Lower leg skin (tissue), 3 donors: ENCODE results near the gene GRAMD2A.

Source experiments
- POLR2A ChIP-seq, 2 donors: fragments of 450-650 bp; IDR thresholded peaks; one replicate each; pipeline ENCODE4 v1.6.1; 2016 to 2017; ENCODE audit warnings: antibody characterized with exemption in 2 of 2, mild to moderate bottlenecking in 1 of 2, moderate library complexity in 1 of 2
- TF ChIP-seq, protein P1 (sequence below), 3 donors: fragments of 450-650 bp; IDR thresholded peaks; one replicate each; pipeline ENCODE4 v1.5.1; 2016; ENCODE audit warnings: antibody characterized with exemption in 3 of 3, mild to moderate bottlenecking in 3 of 3, moderate library complexity in 2 of 3

DNA sequence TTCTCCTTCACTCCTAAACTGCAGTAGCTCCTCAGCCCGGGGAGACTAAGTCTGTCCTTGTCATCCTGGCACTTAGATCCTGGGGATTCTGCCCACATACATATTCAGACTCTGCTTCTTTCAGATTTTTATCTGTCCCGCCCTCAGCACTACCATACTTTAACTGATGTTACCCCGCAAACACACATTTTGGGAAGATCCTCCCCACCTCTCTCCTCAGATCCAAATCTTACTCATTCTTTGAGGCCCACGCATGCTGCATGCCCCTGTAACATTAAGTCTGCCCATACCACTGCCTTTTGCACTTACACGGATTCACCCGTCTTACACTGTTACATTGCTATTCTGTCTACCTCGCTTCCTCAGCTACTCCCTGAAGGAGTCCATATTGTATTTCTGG, 43.3 kb downstream of the GRAMD2A start:
- TF ChIP-seq POLR2A (IDR thresholded peaks at IDR 0.05), result no peak
- TF ChIP-seq, protein P1, sequence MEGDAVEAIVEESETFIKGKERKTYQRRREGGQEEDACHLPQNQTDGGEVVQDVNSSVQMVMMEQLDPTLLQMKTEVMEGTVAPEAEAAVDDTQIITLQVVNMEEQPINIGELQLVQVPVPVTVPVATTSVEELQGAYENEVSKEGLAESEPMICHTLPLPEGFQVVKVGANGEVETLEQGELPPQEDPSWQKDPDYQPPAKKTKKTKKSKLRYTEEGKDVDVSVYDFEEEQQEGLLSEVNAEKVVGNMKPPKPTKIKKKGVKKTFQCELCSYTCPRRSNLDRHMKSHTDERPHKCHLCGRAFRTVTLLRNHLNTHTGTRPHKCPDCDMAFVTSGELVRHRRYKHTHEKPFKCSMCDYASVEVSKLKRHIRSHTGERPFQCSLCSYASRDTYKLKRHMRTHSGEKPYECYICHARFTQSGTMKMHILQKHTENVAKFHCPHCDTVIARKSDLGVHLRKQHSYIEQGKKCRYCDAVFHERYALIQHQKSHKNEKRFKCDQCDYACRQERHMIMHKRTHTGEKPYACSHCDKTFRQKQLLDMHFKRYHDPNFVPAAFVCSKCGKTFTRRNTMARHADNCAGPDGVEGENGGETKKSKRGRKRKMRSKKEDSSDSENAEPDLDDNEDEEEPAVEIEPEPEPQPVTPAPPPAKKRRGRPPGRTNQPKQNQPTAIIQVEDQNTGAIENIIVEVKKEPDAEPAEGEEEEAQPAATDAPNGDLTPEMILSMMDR (IDR thresholded peaks at IDR 0.05), result no peak
